HUES48 (cell line): ENCODE data around the gene CDH13.

ENCODE experiments used
- H3K27ac ChIP-seq: one replicate; pipeline ENCODE4 v1.7.0; 2013; ENCODE audit warnings: low read depth, low read length, inconsistent platforms
- H3K27me3 ChIP-seq: 2 replicates; pipeline ENCODE4 v1.6.1; 2013; ENCODE audit warnings: mild to moderate bottlenecking, low read length; ENCODE audit not compliant: control insufficient read depth, insufficient read depth
- H3K36me3 ChIP-seq: 2 replicates; pipeline ENCODE4 v1.6.1; 2013; ENCODE audit warnings: low read length; ENCODE audit not compliant: control insufficient read depth, insufficient read depth
- H3K4me1 ChIP-seq: 2 replicates; pipeline ENCODE4 v1.6.1; 2013; ENCODE audit warnings: mild to moderate bottlenecking, low read length; ENCODE audit not compliant: control insufficient read depth, insufficient read depth
- H3K4me3 ChIP-seq: 2 replicates; pipeline ENCODE4 v1.5.1; 2013; ENCODE audit warnings: mild to moderate bottlenecking, low read depth, low read length
- H3K9ac ChIP-seq: 2 replicates; pipeline ENCODE4 v1.6.1; 2013; ENCODE audit warnings: mild to moderate bottlenecking, low read depth, low read length, moderate library complexity
- H3K9me3 ChIP-seq: 2 replicates; pipeline ENCODE4 v1.6.1; 2013; ENCODE audit warnings: low read length; ENCODE audit not compliant: control insufficient read depth, insufficient read depth

CDH13 gene

DNA sequence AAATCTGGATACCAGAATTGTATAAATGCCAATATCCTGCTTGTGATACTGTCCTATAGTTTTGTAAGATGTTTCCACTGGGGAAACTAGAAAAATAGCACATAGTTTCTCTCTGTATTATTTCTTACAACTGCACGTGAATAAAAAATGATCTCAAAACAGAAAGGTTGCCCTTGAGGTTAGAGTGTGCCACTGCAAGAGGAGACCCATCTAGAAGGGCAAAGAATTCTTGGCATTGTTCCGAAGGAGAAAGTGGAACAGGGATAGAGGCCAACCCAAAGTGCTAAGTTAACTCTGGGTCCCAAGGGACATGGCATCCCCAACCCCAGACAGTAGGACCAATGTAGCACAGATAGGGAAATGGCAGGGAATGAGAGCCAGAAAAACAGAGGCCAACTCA lies 703.5 kb downstream of the CDH13 start:
- Histone ChIP-seq H3K9ac (no peak overlapping the region), H3K27ac (no peak overlapping the region), H3K9me3 (no peaks in the 10 kb centered on the region), H3K36me3 (no peaks in the 10 kb centered on the region), H3K4me3 (no peak overlapping the region), H3K4me1 (no peaks in the 10 kb centered on the region), H3K27me3 (no peaks in the 10 kb centered on the region)

DNA sequence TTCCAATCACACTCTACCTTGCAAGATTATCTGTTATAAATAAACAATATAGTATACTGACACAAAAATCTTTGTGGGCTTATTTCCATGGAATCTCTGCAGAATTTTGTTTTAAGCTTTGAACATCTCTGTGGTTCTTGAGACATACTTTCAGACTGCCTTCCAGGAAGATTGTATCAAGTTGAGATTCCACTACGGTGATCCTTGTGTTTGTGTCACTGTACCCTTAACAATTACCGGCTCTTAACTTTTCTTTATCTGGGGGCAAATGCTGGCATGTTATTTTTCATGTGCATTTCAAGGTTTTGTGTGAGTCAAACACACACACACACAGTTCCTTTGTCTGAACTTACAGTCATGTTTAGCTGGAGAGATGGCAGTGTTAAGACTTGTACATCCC lies 708.3 kb downstream of the CDH13 start:
- Histone ChIP-seq H3K4me3 (no peak overlapping the region), H3K27me3 (no peaks in the 10 kb centered on the region), H3K36me3 (no peaks in the 10 kb centered on the region), H3K9me3 (no peaks in the 10 kb centered on the region), H3K9ac (no peak overlapping the region), H3K4me1 (no peaks in the 10 kb centered on the region; the same call in 1 of the 2 replicates), H3K27ac (no peak overlapping the region)

DNA sequence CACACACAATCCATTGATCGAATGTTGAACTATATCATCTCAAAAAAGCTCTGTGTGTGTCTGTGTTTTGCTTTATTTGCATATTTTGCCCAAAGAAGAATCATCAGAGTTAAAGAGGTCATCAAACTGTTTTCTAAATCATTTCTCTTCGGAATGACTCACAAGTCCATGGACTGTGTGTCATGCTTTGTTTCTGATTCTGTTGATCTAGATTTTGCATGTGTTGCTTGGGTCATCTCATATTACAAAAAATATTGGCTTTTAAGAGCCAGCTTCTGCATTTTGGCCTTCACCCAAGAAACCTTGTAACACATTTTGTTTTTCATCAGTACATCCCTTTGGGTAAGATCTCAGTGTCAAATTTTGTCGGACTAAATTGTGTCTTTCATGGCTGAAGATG lies 709.8 kb downstream of the CDH13 start:
- no peaks in the 10 kb centered on the region for H3K9me3 ChIP-seq
- H3K27me3 ChIP-seq: no peaks in the 10 kb centered on the region
- no peak overlapping the region for H3K27ac ChIP-seq
- H3K9ac ChIP-seq: no peak overlapping the region
- H3K36me3 ChIP-seq: no peaks in the 10 kb centered on the region
- H3K4me1 ChIP-seq: peaks cover 10% of the 10 kb centered on the region
- H3K4me3 ChIP-seq: no peak overlapping the region

DNA sequence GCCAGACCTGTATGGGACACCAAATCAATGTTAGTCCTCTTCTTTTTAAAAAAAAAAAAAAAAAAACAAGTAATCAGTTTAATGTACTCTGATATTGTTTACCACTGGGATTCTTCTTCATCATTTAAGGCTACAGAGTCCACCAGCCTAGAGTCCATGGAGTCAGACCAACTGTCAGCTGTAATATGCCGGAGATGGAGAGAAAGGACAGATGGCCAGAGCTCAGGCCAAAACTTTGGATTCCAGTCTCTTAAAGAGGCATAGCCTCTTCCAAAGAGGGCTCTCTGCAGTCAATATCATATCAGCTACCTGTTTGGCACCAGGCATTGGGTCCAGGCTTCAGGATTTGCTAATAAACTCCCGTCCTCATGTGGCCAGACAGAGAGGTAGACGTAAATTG lies 711.4 kb downstream of the CDH13 start:
- Histone ChIP-seq H3K9me3 (no peaks in the 10 kb centered on the region), H3K36me3 (no peaks in the 10 kb centered on the region), H3K4me1 (peaks cover 10% of the 10 kb centered on the region), H3K4me3 (no peak overlapping the region), H3K27me3 (no peaks in the 10 kb centered on the region), H3K9ac (no peak overlapping the region), H3K27ac (no peak overlapping the region)

DNA sequence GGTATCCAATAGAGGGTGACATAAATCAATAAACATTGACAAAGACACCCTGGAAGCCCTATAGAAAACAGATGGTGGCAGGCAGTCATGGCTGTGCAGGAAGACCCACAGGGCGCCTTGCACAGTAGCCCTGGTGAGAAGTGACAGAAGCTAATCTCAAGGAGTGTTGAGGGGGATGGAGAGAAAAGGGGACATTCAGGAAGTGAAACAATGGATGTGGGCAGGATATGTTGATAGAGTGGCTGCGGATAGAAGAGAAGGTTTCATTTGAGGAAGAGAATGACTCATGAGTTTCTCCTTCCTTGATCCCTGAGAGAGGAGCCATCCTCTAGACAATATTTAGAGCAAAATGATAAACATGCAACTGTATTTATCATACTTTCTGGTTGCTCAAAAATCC lies 712.2 kb downstream of the CDH13 start:
- no peak overlapping the region for H3K9ac ChIP-seq
- peaks cover 10% of the 10 kb centered on the region for H3K4me1 ChIP-seq
- no peak overlapping the region for H3K4me3 ChIP-seq
- H3K36me3 ChIP-seq: no peaks in the 10 kb centered on the region
- no peaks in the 10 kb centered on the region for H3K27me3 ChIP-seq
- no peak overlapping the region for H3K27ac ChIP-seq
- no peaks in the 10 kb centered on the region for H3K9me3 ChIP-seq

DNA sequence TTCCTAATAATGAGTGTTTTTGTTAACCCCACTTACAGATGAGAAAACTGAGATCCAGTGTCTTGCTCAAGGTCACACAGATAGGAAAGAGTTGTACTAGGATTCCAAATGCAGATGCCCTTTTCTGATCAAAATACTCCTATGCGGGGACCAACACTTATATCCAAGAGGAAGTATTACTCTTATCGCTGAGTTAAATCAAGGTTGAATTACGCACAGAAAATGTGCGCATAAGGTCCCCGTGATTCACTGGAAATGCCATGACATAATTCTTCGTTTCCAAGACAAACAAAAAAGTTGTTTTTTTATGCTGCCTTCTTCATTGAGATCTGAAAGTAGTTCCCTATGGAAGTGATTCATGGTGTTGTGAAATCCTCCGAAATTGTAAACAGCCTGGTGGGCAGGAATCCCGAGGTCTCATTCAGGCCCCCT lies 717.2 kb downstream of the CDH13 start:
- Histone ChIP-seq H3K4me3 (no peak overlapping the region), H3K27ac (no peak overlapping the region), H3K4me1 (peaks cover 10% of the 10 kb centered on the region), H3K36me3 (no peaks in the 10 kb centered on the region), H3K9ac (no peak overlapping the region), H3K9me3 (no peaks in the 10 kb centered on the region), H3K27me3 (no peaks in the 10 kb centered on the region)

DNA sequence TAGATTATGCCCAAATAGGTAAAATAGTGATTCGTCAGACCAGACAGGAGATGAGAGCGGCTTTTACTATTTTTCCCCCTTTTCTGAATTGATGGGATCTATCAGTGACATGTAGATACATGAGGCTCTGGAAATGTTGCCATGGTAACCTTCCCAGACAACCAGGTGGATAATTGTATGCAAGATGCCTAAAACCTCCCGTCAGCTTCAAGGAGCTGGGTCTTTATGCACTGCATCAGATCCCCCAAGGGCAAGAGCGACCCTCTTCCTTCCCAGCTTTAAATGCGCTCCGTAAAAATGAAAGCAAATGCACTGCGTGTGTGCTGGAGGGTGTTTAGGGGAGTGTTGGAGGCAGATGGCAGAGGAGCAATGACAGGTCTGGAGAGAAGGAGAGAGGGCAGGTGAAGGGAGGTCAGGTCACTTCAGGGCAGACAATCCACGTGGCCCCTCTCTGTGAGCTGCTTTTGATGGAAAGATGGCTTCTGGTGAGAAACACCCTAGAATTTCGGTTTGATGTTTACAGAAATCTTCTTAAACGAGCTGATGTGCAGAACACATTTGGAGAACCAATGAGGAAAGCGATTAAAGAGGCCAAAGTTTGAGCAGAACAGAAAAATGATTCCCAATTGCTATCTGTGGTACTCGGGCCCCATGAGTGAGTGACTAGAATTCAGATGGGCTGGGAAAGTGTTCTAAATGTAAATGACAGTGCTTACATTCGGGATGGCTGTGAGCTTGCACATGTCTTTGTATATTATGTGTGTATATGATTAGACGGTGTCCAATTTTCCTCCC lies 719.3 kb downstream of the CDH13 start:
- Histone ChIP-seq H3K27me3 (no peaks in the 10 kb centered on the region), H3K4me1 (peaks cover 3% of the 10 kb centered on the region), H3K27ac (no peak overlapping the region), H3K9ac (no peak overlapping the region), H3K9me3 (no peaks in the 10 kb centered on the region), H3K36me3 (no peaks in the 10 kb centered on the region), H3K4me3 (no peak overlapping the region)

DNA sequence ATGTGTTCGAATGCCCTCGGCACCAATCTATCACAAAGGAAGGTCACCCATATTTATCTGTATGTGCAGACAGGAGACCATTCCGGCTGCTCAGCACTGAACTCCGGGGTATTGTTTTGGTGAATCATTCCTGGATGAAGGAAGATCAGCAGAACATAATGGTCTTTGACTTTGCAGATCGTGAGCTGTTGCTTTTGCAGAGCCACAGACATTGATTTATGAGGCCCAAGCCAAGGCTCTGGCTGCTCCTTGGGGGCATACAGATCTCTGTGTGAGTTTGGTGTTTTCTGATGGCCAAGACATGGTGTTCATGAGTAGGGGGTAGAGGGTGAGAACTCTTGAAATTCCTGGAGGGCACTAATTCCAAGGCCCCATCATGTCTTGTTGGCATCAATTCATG lies 722.2 kb downstream of the CDH13 start:
- H3K9ac ChIP-seq: no peak overlapping the region
- no peaks in the 10 kb centered on the region for H3K36me3 ChIP-seq
- no peaks in the 10 kb centered on the region for H3K4me1 ChIP-seq
- no peaks in the 10 kb centered on the region for H3K27me3 ChIP-seq
- no peak overlapping the region for H3K27ac ChIP-seq
- no peaks in the 10 kb centered on the region for H3K9me3 ChIP-seq
- H3K4me3 ChIP-seq: no peak overlapping the region

DNA sequence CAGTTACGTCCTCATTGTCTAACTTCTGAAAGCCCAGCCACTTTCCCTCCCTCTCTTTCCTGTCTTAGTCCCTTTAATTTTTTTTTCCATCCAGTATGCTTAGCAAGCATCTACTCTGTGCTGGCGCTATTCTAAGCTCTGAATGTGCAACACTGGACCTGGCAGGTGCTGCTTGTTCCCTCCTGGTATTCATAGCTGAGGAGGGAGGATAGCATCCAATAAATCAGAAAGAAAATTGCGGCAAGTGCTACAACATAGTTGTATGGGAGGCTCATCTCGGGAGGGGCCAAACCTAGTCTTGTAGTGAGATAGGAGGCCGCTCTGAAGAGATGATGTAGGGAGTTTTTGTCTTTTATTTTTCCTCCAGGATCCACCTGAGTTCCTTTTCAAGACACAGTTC lies 723.7 kb downstream of the CDH13 start:
- Histone ChIP-seq H3K4me1 (no peaks in the 10 kb centered on the region), H3K4me3 (no peak overlapping the region), H3K27ac (no peak overlapping the region), H3K27me3 (no peaks in the 10 kb centered on the region), H3K9ac (no peak overlapping the region), H3K9me3 (no peaks in the 10 kb centered on the region), H3K36me3 (no peaks in the 10 kb centered on the region)

DNA sequence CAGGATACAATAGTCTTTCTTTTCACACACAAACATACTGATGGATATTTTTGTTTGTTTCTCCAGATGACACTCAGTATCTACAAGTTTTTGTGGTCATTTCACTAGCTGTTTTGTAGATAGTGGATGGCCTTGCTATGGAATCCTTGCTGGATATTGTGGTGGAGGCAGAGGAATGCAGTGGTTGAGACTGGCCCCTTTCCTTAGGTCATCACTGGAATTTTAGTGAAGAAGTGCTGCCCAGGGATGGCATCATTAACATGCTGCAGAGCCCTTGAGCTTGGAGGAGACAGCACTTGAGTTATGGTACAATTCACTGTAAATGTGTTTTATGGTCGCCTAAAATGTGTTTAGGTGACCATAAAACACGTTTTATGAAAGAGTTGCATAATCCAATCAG lies 725.1 kb downstream of the CDH13 start:
- Histone ChIP-seq H3K27me3 (no peaks in the 10 kb centered on the region), H3K36me3 (no peaks in the 10 kb centered on the region), H3K4me1 (no peaks in the 10 kb centered on the region), H3K4me3 (no peak overlapping the region), H3K9me3 (no peaks in the 10 kb centered on the region), H3K27ac (no peak overlapping the region), H3K9ac (no peak overlapping the region)

DNA sequence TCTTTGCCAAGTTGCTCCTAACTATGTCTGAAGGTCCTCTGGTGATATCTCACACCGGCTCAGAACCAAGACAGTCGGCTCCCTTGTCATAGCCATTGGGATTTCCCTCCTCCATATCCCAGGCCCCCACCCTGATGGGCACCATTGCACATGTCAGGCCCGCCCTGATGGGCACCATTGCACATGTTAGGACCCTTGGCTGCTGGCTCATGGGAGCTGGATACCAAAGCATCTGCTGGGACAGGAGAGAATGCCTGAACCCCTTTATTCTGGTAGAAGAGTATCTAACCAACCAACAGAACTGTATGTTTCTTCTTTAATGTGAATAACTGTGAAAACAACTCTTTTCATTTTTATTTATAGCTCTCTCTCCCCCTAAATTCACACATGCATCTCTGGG lies 726.5 kb downstream of the CDH13 start:
- H3K36me3 ChIP-seq: no peaks in the 10 kb centered on the region
- no peaks in the 10 kb centered on the region for H3K4me1 ChIP-seq
- H3K9ac ChIP-seq: no peak overlapping the region
- H3K4me3 ChIP-seq: no peak overlapping the region
- no peaks in the 10 kb centered on the region for H3K27me3 ChIP-seq
- H3K9me3 ChIP-seq: no peaks in the 10 kb centered on the region
- H3K27ac ChIP-seq: no peak overlapping the region
